ENCODE results near the gene CFAP46.

Gene CFAP46

DNA sequence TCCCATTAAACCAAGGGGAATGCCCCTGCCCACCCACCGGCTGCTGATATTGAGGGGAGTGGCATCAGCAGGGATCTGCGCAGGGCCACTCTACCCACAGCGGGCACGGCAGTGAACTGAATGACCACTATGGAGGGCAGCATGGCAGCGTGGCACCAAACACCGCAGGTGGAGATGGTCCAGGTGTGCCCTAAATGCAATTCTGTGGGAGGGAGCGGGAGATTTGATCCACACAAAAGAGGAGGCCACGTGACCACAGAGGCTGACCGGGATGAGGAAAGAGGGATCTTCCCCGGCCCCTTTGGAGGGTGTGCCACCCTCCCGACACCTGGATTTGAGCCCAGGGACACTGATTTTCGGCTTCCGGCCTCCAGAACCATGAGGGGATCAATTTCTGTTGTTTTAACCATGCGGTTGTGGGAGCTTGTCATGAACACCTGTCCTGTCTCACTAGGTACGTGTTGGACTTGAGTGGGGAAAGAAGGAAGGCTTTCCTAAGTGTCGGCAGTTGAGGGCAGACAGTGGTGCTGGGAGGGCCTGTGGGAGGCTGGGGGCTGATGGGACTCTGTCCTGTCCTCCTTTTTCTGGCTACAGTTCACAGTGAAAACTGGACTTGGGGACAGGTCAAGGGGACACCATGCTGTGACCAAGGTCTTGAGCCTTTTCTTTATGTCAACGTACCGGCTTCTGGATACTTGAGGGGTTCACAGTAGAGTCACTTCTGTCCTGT, 66.1 kb downstream of the CFAP46 start:
- Mint-ChIP-seq H3K27me3 (peaks cover 50% of the 10 kb centered on the region), H3K4me3 (no peak overlapping the region), H3K9me3 (no peaks in the 10 kb centered on the region), H3K27ac (no peak overlapping the region), H3K4me1 (peaks cover 6% of the 10 kb centered on the region)
- peak in 1 of 2 donors; percentile 7 for DNase-seq
- no peak for ATAC-seq

DNA sequence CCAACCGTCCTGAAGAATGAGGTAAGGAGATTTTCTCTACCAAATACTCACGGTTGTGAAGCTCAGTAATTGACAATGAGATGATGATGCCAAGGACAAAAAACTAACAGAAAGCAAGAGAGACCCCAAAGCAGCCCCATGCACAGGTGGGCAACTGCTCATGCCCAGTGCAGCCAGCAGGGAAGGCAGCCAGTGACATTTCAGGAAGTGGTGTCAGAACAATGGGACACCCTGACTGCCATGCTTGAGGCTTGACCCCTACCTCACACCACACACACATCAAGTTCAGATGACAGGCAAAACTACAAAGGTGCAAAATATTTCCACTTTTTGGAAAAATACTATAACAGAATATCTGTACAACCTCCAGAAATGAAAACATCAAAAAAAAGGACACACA, 66.9 kb downstream of the CFAP46 start:
- Mint-ChIP-seq H3K27me3 (peaks cover 50% of the 10 kb centered on the region), H3K9me3 (no peaks in the 10 kb centered on the region), H3K4me3 (no peak overlapping the region), H3K4me1 (peaks cover 6% of the 10 kb centered on the region), H3K27ac (peak overlapping the region in 1 of 2 donors; percentile 47)
- ATAC-seq (no peak), DNase-seq (no peak)

DNA sequence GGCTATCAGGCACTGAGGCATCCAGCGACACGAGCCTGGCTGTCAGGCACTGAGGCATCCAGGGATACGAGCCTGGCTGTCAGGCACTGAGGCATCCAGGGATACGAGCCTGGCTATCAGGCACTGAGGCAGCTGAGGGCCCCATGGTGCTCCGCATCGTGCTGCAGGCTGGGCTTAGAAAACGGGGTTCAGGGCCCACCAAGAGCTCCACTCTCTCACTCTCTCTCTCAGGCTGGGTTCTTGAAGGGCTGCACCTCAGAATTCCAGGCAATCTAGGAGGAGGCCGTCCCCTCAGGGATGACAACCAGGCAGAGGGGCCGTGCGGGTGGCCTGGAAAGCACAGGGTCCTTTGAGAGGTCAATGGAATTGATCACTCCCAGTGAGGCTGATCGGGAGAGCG, 69.0 kb downstream of the CFAP46 start:
- DNase-seq (peak in 1 of 2 donors; percentile 2), ATAC-seq (no peak)
- no peak overlapping the region for H3K4me3 Mint-ChIP-seq
- H3K9me3 Mint-ChIP-seq = no peaks in the 10 kb centered on the region
- peaks cover 48% of the 10 kb centered on the region for H3K27me3 Mint-ChIP-seq
- H3K4me1 Mint-ChIP-seq = no peaks in the 10 kb centered on the region
- no peak overlapping the region for H3K27ac Mint-ChIP-seq

GRCh38 chr10:132872658-132873057, 69.7 kb downstream of the CFAP46 start:
- no peaks in the 10 kb centered on the region for H3K4me1 Mint-ChIP-seq
- ATAC-seq (no peak), DNase-seq (no peak)
- H3K9me3 Mint-ChIP-seq = no peaks in the 10 kb centered on the region
- H3K4me3 Mint-ChIP-seq = no peak overlapping the region
- H3K27me3 Mint-ChIP-seq = peaks cover 46% of the 10 kb centered on the region
- no peak overlapping the region for H3K27ac Mint-ChIP-seq

GRCh38 chr10:132870426-132870825, 71.9 kb downstream of the CFAP46 start:
- Mint-ChIP-seq H3K9me3 (no peaks in the 10 kb centered on the region), H3K4me3 (no peak overlapping the region), H3K27me3 (peaks cover 50% of the 10 kb centered on the region), H3K4me1 (no peaks in the 10 kb centered on the region), H3K27ac (no peak overlapping the region)
- ATAC-seq = no peak
- no peak for DNase-seq

- H3K9me3 Mint-ChIP-seq = no peaks in the 10 kb centered on the region
- DNase-seq (no peak), ATAC-seq (no peak)
- peaks cover 8% of the 10 kb centered on the region for H3K4me1 Mint-ChIP-seq
- peaks cover 52% of the 10 kb centered on the region for H3K27me3 Mint-ChIP-seq
- H3K27ac Mint-ChIP-seq = no peak overlapping the region
- no peak overlapping the region for H3K4me3 Mint-ChIP-seq
These were observed 72.7 kb downstream of the CFAP46 start for GRCh38 chr10:132869621-132870020.

DNA sequence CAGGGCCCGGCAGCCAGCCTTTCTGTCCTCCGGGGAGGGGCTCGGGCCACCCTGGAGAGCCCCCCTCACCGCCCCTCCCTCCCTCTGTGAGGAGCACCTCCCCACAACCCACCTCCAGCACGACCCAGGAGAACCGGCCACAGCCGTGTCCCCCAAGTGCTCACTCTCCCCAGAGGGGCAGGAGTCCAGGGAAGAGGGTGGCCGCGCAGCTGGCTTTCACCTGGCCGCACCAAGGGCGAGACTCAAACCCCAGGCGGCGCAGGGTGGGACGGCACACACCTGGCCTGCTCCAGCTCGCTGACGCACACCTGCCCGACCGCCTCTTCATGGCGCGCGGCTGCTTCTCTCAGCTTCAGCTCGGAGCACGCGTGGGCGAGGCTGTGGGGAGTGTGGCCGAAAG, 73.4 kb downstream of the CFAP46 start:
- H3K27me3 Mint-ChIP-seq = peaks cover 59% of the 10 kb centered on the region
- no peak overlapping the region for H3K27ac Mint-ChIP-seq
- peaks cover 8% of the 10 kb centered on the region for H3K4me1 Mint-ChIP-seq
- DNase-seq = peak in 1 of 2 donors; percentile 4
- no peak for ATAC-seq
- no peaks in the 10 kb centered on the region for H3K9me3 Mint-ChIP-seq
- H3K4me3 Mint-ChIP-seq = no peak overlapping the region

DNA sequence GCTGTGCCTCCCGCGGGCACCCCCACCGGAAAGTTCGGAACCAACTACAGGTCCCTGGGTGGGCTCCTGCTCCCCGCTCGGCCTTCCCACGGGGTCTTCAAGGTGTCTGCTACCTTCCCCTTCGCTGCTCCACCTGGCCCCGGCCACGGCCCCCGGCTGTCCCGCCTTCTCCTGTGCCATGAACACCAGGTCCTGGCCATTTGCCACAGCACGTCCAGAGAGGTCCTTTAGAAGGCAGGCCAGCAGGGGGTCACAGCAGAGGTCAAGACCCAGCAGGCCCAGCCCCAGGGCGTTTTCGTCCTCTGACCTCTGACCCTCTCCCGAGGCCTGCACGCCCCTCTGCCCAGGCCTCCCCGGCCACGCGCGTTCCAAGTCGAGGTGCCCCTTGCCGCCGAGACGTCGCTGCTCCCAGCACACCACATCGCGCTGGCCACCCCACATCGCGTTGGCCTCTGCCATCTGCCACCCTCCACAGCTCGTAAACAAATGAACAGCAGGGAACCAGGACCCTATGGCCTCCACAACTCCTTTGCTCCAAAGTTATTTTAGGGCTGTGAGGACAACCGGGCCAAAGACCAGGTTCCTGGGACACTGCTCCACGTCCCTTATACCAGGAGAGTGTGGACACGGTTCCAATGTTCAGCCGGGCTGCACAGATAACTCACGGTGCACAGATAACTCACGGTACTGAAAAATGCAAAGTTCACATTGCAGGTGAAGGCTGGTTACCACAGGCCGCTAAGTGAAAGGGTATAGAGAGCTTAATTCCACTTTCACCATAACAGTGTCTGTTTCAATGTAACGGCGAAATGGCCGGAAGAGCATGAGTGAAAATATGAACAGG, 74.3 kb downstream of the CFAP46 start:
- H3K27ac Mint-ChIP-seq = peak overlapping the region in 1 of 2 donors; percentile 63
- ATAC-seq (no peak), DNase-seq (peak in 1 of 2 donors; percentile 4)
- no peaks in the 10 kb centered on the region for H3K9me3 Mint-ChIP-seq
- H3K4me1 Mint-ChIP-seq = peaks cover 15% of the 10 kb centered on the region
- peaks cover 60% of the 10 kb centered on the region for H3K27me3 Mint-ChIP-seq
- no peak overlapping the region for H3K4me3 Mint-ChIP-seq

DNA sequence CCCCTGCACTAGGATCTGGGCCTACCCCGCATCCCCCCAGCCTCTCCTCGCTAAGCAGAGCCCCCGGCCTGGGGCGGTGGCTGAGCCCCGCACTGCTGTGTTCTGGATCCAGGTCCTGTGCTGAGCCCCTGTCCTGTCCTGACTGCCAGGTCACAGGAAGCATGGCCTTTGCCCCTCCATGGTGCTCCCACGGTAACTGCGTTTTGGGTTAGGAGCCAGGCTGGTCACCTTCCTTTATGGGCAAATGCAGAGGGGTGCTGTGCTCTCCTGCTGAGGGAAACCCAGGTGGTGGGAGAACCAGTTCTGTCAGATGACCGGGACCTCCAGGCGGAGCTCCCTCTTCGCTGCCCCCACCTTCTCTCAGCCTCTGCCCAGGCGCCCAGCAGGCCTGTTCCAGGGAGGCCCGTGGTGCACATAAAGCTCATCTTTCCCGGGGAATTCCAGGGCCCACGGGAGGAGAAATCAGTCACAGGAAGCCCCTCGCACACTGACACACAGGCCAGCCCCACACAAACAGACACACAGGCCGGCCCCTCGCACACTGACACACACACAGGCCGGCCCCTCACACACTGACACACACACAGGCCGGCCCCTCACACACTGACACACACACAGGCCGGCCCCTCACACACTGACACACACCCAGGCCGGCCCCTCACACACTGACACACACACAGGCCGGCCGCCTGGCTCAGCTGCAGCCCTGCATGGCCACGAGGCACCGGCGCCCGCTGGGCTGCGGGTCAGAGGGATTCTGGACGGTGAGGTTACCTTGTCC, 75.6 kb downstream of the CFAP46 start:
- H3K4me3 Mint-ChIP-seq = no peak overlapping the region
- H3K9me3 Mint-ChIP-seq = no peaks in the 10 kb centered on the region
- ATAC-seq = peak; percentile 47
- peaks cover 60% of the 10 kb centered on the region for H3K27me3 Mint-ChIP-seq
- peaks cover 22% of the 10 kb centered on the region for H3K4me1 Mint-ChIP-seq
- peak in 1 of 2 donors; percentile 6 for DNase-seq
- H3K27ac Mint-ChIP-seq = no peak overlapping the region

GRCh38 chr10:132865851-132866600, 76.3 kb downstream of the CFAP46 start:
- DNase-seq (peak in 1 of 2 donors; percentile 4), ATAC-seq (peak; percentile 22)
- H3K4me1 Mint-ChIP-seq = peaks cover 22% of the 10 kb centered on the region
- H3K27ac Mint-ChIP-seq = no peak overlapping the region
- no peaks in the 10 kb centered on the region for H3K9me3 Mint-ChIP-seq
- H3K4me3 Mint-ChIP-seq = no peak overlapping the region
- H3K27me3 Mint-ChIP-seq = peaks cover 60% of the 10 kb centered on the region

- no peak overlapping the region for H3K27ac Mint-ChIP-seq
- peaks cover 60% of the 10 kb centered on the region for H3K27me3 Mint-ChIP-seq
- ATAC-seq = no peak
These were observed 77.2 kb downstream of the CFAP46 start for GRCh38 chr10:132865171-132865631.

GRCh38 chr10:132862485-132863420, 79.6 kb downstream of the CFAP46 start:
- Mint-ChIP-seq H3K4me3 (peak overlapping the region in 1 of 2 donors; percentile 10), H3K9me3 (no peaks in the 10 kb centered on the region), H3K4me1 (peaks cover 22% of the 10 kb centered on the region), H3K27me3 (peaks cover 47% of the 10 kb centered on the region), H3K27ac (no peak overlapping the region)
- peak; percentile 11 for ATAC-seq
- peak in 1 of 2 donors; percentile 8 for DNase-seq

More at GRCh38 chr10:132865171-132865631, 77.2 kb downstream of the CFAP46 start:
- no peak overlapping the region for H3K4me3 Mint-ChIP-seq
- H3K9me3 Mint-ChIP-seq = no peaks in the 10 kb centered on the region
- DNase-seq = peak in 1 of 2 donors; percentile 6
- peaks cover 22% of the 10 kb centered on the region for H3K4me1 Mint-ChIP-seq

- peak in 1 of 2 donors; percentile 8 for DNase-seq
- no peak for ATAC-seq
- Mint-ChIP-seq H3K4me3 (peak overlapping the region in 1 of 2 donors; percentile 15), H3K27me3 (peaks cover 39% of the 10 kb centered on the region), H3K27ac (peak overlapping the region in 1 of 2 donors; percentile 27), H3K4me1 (peaks cover 22% of the 10 kb centered on the region), H3K9me3 (no peaks in the 10 kb centered on the region)
These were observed 80.4 kb downstream of the CFAP46 start for GRCh38 chr10:132861884-132862461.

Data from stimulated activated naive CD8-positive, alpha-beta T cell treated with anti-CD3 and anti-CD28 coated beads, Interleukin-15, amount 100 ng/mL, for 72 hours (primary cell).